Urinary bladder (tissue), 4 donors: ENCODE data around the gene SUFU. TPM values are rescaled to one million over a fixed set of nuclear protein-coding genes. Genes with fewer than 3 reads are reported as not detected.

ENCODE experiments used
- DNase-seq: peaks from one replicate; pipeline ENCODE4 v3.0.0-alpha.2; 2015; ENCODE audit errors: extremely low spot score
- H3K27ac ChIP-seq: one replicate; pipeline ENCODE4 v1.5.1; 2013; ENCODE audit warnings: low read depth, mild to moderate bottlenecking, moderate library complexity
- H3K36me3 ChIP-seq: one replicate; pipeline ENCODE4 v1.6.1; 2013; ENCODE audit warnings: mild to moderate bottlenecking, moderate library complexity; ENCODE audit not compliant: insufficient read depth
- H3K4me1 ChIP-seq: one replicate; pipeline ENCODE4 v1.6.1; 2013; ENCODE audit warnings: mild to moderate bottlenecking, moderate library complexity; ENCODE audit not compliant: insufficient read depth
- H3K4me3 ChIP-seq: one replicate; pipeline ENCODE4 v1.5.1; 2013; ENCODE audit warnings: low read depth, low read length
- WGBS: extraction: QIAGEN DNeasy Blood & Tissue Kit; methylation state at CpG from one replicate; pipeline ENCODE4 v1.1.7; 2013; 5-methylcytosine and 5-hydroxymethylcytosine counted together
- polyA plus RNA-seq: library from polyadenylated mRNA; stranded (reverse); fragments of 200-250 nt; gene quantifications from one replicate; pipeline ENCODE4 v1.2.3, GENCODE V29; 2013
- total RNA-seq: library from RNA; depleted of rRNA; stranded (reverse); fragments of >200 nt; gene quantifications from one replicate; pipeline ENCODE4 v1.2.3, GENCODE V29; 2014
- donor health status: healthy with polysubstance abuse.
- donor health status: healthy.

Gene SUFU
- total and polyA plus RNA-seq, 2 donors = 8.1 to 11.2 TPM

GRCh38 chr10:102645741-102646609 lies 142.2 kb downstream of the SUFU start:
- Histone ChIP-seq H3K4me3 (peak overlapping the region; percentile 89), H3K36me3 (no peaks in the 10 kb centered on the region), H3K27ac (peak overlapping the region; percentile 98), H3K4me1 (no peaks in the 10 kb centered on the region)
- under 1% methylated on average over 29 of the region's 29 CpGs for WGBS
- no peak for DNase-seq

GRCh38 chr10:102646610-102647442 lies 143.1 kb downstream of the SUFU start:
- Histone ChIP-seq H3K4me1 (no peaks in the 10 kb centered on the region), H3K27ac (peak overlapping the region; percentile 98), H3K4me3 (peak overlapping the region; percentile 89), H3K36me3 (no peaks in the 10 kb centered on the region)
- whole genome bisulfite sequencing = 24% methylated on average over 18 of the region's 18 CpGs
- DNase-seq = no peak

GRCh38 chr10:102647443-102648268 lies 143.9 kb downstream of the SUFU start:
- Histone ChIP-seq H3K36me3 (no peaks in the 10 kb centered on the region), H3K4me1 (no peaks in the 10 kb centered on the region), H3K4me3 (peak overlapping the region; percentile 89), H3K27ac (peak overlapping the region; percentile 41)
- WGBS = 42% methylated on average over 7 of the region's 7 CpGs
- DNase-seq = no peak

- H3K27ac ChIP-seq = no peak overlapping the region
- 36% methylated on average over 12 of the region's 12 CpGs for WGBS
- no peaks in the 10 kb centered on the region for H3K4me1 ChIP-seq
- H3K36me3 ChIP-seq = no peaks in the 10 kb centered on the region
- H3K4me3 ChIP-seq = no peak overlapping the region
- no peak for DNase-seq
Measured at GRCh38 chr10:102648269-102648888, 144.6 kb downstream of the SUFU start.

- no peak for DNase-seq
- no peaks in the 10 kb centered on the region for H3K4me1 ChIP-seq
- H3K36me3 ChIP-seq = no peaks in the 10 kb centered on the region
- no peak overlapping the region for H3K4me3 ChIP-seq
- 23% methylated on average over 25 of the region's 25 CpGs for WGBS
- H3K27ac ChIP-seq = peak overlapping the region; percentile 27
Measured at GRCh38 chr10:102648889-102649796, 145.4 kb downstream of the SUFU start.

GRCh38 chr10:102649797-102650654 lies 146.3 kb downstream of the SUFU start:
- no peak for DNase-seq
- Histone ChIP-seq H3K27ac (peak overlapping the region; percentile 27), H3K4me3 (no peak overlapping the region), H3K36me3 (peaks cover 2% of the 10 kb centered on the region), H3K4me1 (no peaks in the 10 kb centered on the region)
- 65% methylated on average over 12 of the region's 12 CpGs for WGBS

- H3K36me3 ChIP-seq = peaks cover 5% of the 10 kb centered on the region
- H3K4me3 ChIP-seq = no peak overlapping the region
- H3K4me1 ChIP-seq = no peaks in the 10 kb centered on the region
- peak overlapping the region; percentile 13 for H3K27ac ChIP-seq
- no peak for DNase-seq
- 64% methylated on average over 11 of the region's 11 CpGs for WGBS
Measured at GRCh38 chr10:102650655-102651454, 147.1 kb downstream of the SUFU start.

- WGBS = 83% methylated on average over 11 of the region's 11 CpGs
Measured at GRCh38 chr10:102651455-102652169, 147.8 kb downstream of the SUFU start.

GRCh38 chr10:102652170-102652916 lies 148.6 kb downstream of the SUFU start:
- no peak overlapping the region for H3K27ac ChIP-seq
- no peak for DNase-seq
- H3K4me1 ChIP-seq = no peaks in the 10 kb centered on the region
- H3K4me3 ChIP-seq = no peak overlapping the region
- H3K36me3 ChIP-seq = peaks cover 14% of the 10 kb centered on the region
- WGBS = 91% methylated on average over 12 of the region's 12 CpGs

More at GRCh38 chr10:102651455-102652169, 147.8 kb downstream of the SUFU start:
- Histone ChIP-seq H3K36me3 (peaks cover 8% of the 10 kb centered on the region), H3K4me3 (no peak overlapping the region), H3K27ac (no peak overlapping the region), H3K4me1 (no peaks in the 10 kb centered on the region)
- DNase-seq = no peak

- 95% methylated on average over 1 of the region's 1 CpG for WGBS
- DNase-seq = no peak
- no peak overlapping the region for H3K27ac ChIP-seq
- no peaks in the 10 kb centered on the region for H3K4me1 ChIP-seq
- H3K4me3 ChIP-seq = no peak overlapping the region
- peaks cover 14% of the 10 kb centered on the region for H3K36me3 ChIP-seq
Measured at GRCh38 chr10:102653060-102653459, 149.3 kb downstream of the SUFU start.
